ENCODE results near the gene SLC25A53. TPM values are rescaled to one million over a fixed set of nuclear protein-coding genes. Genes with fewer than 3 reads are reported as not detected.

The SLC25A53 gene
- polyA plus RNA-seq, 3 donors, result 5.9 to 9.6 (median 7.6) TPM

DNA sequence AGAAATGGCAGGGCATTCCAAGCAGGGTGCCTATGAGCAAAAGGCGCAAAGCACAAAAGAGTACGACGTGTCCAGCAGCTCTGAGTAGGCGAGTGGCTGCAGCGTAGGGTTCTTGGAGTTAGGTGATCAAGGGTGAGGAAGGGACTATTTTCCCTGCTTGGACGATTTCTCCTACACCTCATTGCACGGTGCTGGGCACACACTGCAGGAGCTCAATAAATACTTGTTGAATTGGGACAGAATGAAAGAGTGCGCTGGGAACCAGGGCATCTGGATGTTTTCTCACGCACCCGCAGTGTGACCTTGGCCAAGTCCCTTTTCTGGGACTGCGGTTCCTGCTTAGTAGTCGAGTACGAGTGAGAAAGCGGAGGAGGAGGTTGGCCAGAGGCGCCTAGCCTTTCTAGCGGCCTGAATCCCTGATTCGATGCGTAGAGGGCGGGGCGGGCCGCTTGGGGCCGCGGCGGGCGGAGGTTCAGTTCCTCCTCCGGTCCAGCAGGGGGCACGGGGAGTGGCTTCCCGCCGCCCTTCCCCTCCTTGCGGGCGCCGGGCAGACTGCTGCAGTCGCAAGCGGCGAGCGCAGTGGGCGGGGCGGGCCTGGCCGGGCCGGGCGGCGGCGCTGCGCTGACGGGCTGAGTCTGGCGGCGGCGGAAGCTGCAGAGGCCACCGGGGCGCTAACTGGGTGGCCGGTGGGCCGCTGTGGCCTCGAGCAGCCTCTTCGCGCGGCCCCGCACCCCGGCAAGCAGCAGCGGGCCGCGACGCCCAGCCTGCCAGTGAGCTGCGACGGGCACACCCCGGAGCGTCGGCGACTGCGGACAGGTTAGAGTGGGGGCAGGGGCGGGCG, 9.3 kb upstream of the SLC25A53 start, which contains the start of gene FAM199X:
Gene FAM199X, plus strand, starts transcription at position 560 of the 841 bp plus-strand sequence. CDS start 333 bp downstream, outside the sequence.
- H4K20me1 ChIP-seq (ENCODE audit: insufficient read depth, low read length), result no peaks in the 10 kb centered on the region
- no peaks in the 10 kb centered on the region for H3K27me3 ChIP-seq (ENCODE audit: control insufficient read depth in 2 of 2, insufficient read depth in 2 of 2, low read length in 2 of 2)
- H3K4me3 ChIP-seq (replicated peaks in 1 of 3; ENCODE audit: low read depth in 2 of 3, low read length in 3 of 3), result peak within 1 kb of the TSS; percentile 83 to 87 (median 86)
- peak within 1 kb of the TSS; percentile 75 to 83 for H3K27ac ChIP-seq (ENCODE audit: low read depth in 1 of 2, low read length in 2 of 2)
- H3K4me2 ChIP-seq (replicated peaks; ENCODE audit: extremely low read depth, low read length, poor library complexity, severe bottlenecking), result peak within 1 kb of the TSS; percentile 70
- Mint-ChIP-seq H3K36me3 (peaks cover 0 to 11% of the 10 kb centered on the region in 2 donors), H3K4me1 (peaks cover 35% of the 10 kb centered on the region), H3K27me3 (ENCODE audit: low read depth in 3 of 3) (no peaks in the 10 kb centered on the region), H3K27ac (peak within 1 kb of the TSS; percentile 77 to 95 (median 90)), H3K9me3 (peaks cover 0 to 15% (median 2%) of the 10 kb centered on the region in 7 donors), H3K4me3 (peak within 1 kb of the TSS; percentile 76 to 86)
- no peaks in the 10 kb centered on the region for H3K9me3 ChIP-seq (replicated peaks in 1 of 2; ENCODE audit: control insufficient read depth in 1 of 2, insufficient read depth in 1 of 2, low read length in 2 of 2)
- H2AFZ ChIP-seq (ENCODE audit: insufficient read depth, low read depth, low read length, poor library complexity, severe bottlenecking), result peak within 1 kb of the TSS; percentile 79
- DNase-seq, result peak; percentile 82 to 84 (median 83)
- H3K36me3 ChIP-seq (replicated peaks in 1 of 2; ENCODE audit: control insufficient read depth in 1 of 2, insufficient read depth in 2 of 2, low read length in 2 of 2), result no peaks in the 10 kb centered on the region
- peaks cover 43% of the 10 kb centered on the region for H3K79me2 ChIP-seq (ENCODE audit: insufficient read depth, low read length)
- under 1% methylated on average over 37 of the region's 71 CpGs for WGBS (ENCODE audit: insufficient coverage)
- intact Hi-C loops (cut with micrococcal nuclease), result no loop called here
- H3K9ac ChIP-seq (ENCODE audit: insufficient read depth, low read length, poor library complexity, severe bottlenecking), result peak within 1 kb of the TSS; percentile 76
- peaks cover 16 to 24% of the 10 kb centered on the region in 2 donors for H3K4me1 ChIP-seq (ENCODE audit: control insufficient read depth in 1 of 2, insufficient read depth in 2 of 2, low read length in 2 of 2)
- TF ChIP-seq, protein P1, sequence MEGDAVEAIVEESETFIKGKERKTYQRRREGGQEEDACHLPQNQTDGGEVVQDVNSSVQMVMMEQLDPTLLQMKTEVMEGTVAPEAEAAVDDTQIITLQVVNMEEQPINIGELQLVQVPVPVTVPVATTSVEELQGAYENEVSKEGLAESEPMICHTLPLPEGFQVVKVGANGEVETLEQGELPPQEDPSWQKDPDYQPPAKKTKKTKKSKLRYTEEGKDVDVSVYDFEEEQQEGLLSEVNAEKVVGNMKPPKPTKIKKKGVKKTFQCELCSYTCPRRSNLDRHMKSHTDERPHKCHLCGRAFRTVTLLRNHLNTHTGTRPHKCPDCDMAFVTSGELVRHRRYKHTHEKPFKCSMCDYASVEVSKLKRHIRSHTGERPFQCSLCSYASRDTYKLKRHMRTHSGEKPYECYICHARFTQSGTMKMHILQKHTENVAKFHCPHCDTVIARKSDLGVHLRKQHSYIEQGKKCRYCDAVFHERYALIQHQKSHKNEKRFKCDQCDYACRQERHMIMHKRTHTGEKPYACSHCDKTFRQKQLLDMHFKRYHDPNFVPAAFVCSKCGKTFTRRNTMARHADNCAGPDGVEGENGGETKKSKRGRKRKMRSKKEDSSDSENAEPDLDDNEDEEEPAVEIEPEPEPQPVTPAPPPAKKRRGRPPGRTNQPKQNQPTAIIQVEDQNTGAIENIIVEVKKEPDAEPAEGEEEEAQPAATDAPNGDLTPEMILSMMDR (IDR thresholded peaks at IDR 0.05), result peak; percentile 77

DNA sequence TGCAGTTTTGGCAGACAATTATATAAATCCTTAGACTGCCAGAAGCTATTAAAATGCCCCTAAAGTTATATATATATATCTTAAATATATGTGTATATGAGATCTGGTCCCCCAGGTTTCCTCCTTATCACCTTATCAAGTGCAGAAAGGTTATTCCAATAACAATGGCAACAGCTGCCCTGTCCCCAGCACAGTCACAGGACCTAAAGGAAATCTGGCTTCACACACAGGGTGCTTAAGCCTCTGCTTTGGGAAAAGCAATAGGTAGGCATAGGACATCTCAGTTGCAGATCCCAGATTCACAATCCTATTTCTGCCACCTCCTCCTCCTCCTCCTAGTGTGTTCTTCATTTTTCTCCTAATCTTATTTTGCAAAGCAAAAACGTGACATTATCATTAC, 5.8 kb downstream of the SLC25A53 start:
- Mint-ChIP-seq H3K27me3 (ENCODE audit: low read depth in 3 of 3) (no peaks in the 10 kb centered on the region), H3K27ac (no peak overlapping the region), H3K9me3 (peaks cover 0 to 5% (median 2%) of the 10 kb centered on the region in 7 donors), H3K36me3 (no peaks in the 10 kb centered on the region), H3K4me3 (peak overlapping the region in 1 of 2 donors; percentile 28), H3K4me1 (peaks cover 4% of the 10 kb centered on the region)
- peaks cover 5% of the 10 kb centered on the region in 2 donors for H3K4me1 ChIP-seq (ENCODE audit: control insufficient read depth in 1 of 2, insufficient read depth in 2 of 2, low read length in 2 of 2)
- H3K27me3 ChIP-seq (ENCODE audit: control insufficient read depth in 2 of 2, insufficient read depth in 2 of 2, low read length in 2 of 2), result no peaks in the 10 kb centered on the region
- DNase-seq, result no peak
- no peaks in the 10 kb centered on the region for H3K36me3 ChIP-seq (replicated peaks in 1 of 2; ENCODE audit: control insufficient read depth in 1 of 2, insufficient read depth in 2 of 2, low read length in 2 of 2)
- no peak overlapping the region for H3K27ac ChIP-seq (ENCODE audit: low read depth in 1 of 2, low read length in 2 of 2)
- H3K79me2 ChIP-seq (ENCODE audit: insufficient read depth, low read length), result peaks cover 20% of the 10 kb centered on the region
- WGBS (ENCODE audit: insufficient coverage), result 100% methylated on average over 1 of the region's 1 CpG
- TF ChIP-seq, protein P1 (IDR thresholded peaks at IDR 0.05), result no peak
- no peaks in the 10 kb centered on the region for H3K9me3 ChIP-seq (replicated peaks in 1 of 2; ENCODE audit: control insufficient read depth in 1 of 2, insufficient read depth in 1 of 2, low read length in 2 of 2)
- intact Hi-C loops (cut with micrococcal nuclease), result no loop called here
- H3K9ac ChIP-seq (ENCODE audit: insufficient read depth, low read length, poor library complexity, severe bottlenecking), result no peak overlapping the region
- H2AFZ ChIP-seq (ENCODE audit: insufficient read depth, low read depth, low read length, poor library complexity, severe bottlenecking), result no peak overlapping the region
- H3K4me2 ChIP-seq (replicated peaks; ENCODE audit: extremely low read depth, low read length, poor library complexity, severe bottlenecking), result no peak overlapping the region
- no peaks in the 10 kb centered on the region for H4K20me1 ChIP-seq (ENCODE audit: insufficient read depth, low read length)
- no peak overlapping the region for H3K4me3 ChIP-seq (replicated peaks in 1 of 3; ENCODE audit: low read depth in 2 of 3, low read length in 3 of 3)
